Endodermal cell (in vitro differentiated cells): ENCODE measurements around the gene SNX13. TPM values are rescaled to one million over a fixed set of nuclear protein-coding genes. Genes with fewer than 3 reads are reported as not detected.

Source experiments
- DNase-seq: peaks from one replicate; pipeline ENCODE4 v3.0.0-alpha.2; 2017
- H3K27ac ChIP-seq: 2 replicates; pipeline ENCODE4 v1.5.1; 2013; ENCODE audit warnings: mild to moderate bottlenecking, low read depth, low read length, moderate library complexity
- H3K27me3 ChIP-seq: 2 replicates; pipeline ENCODE4 v1.6.1; 2013; ENCODE audit warnings: mild to moderate bottlenecking, low read length, moderate library complexity; ENCODE audit not compliant: insufficient read depth, control insufficient read depth, poor library complexity, severe bottlenecking
- H3K36me3 ChIP-seq: 2 replicates; pipeline ENCODE4 v1.7.0; 2013; ENCODE audit warnings: mild to moderate bottlenecking, low read length, moderate library complexity; ENCODE audit not compliant: control insufficient read depth, insufficient read depth
- H3K4me1 ChIP-seq: one replicate; pipeline ENCODE4 v1.7.0; 2013; ENCODE audit warnings: low read length; ENCODE audit not compliant: control insufficient read depth, insufficient read depth
- H3K4me3 ChIP-seq: 2 replicates; pipeline ENCODE4 v1.5.1; 2013; ENCODE audit warnings: mild to moderate bottlenecking, low read length, moderate library complexity
- H3K9ac ChIP-seq: 2 replicates; pipeline ENCODE4 v1.6.1; 2013; ENCODE audit warnings: mild to moderate bottlenecking, low read length, moderate library complexity; ENCODE audit not compliant: poor library complexity, severe bottlenecking; ENCODE audit errors: extremely low read depth
- H3K9me3 ChIP-seq: 2 replicates; pipeline ENCODE4 v1.6.1; 2013; ENCODE audit warnings: mild to moderate bottlenecking, low read length, moderate library complexity; ENCODE audit not compliant: control insufficient read depth
- H3K27ac Mint-ChIP-seq: 2 replicates; pipeline ENCODE4 v1.8.0; 2020; ENCODE audit warnings: mixed read lengths
- H3K27me3 Mint-ChIP-seq: 2 replicates; pipeline ENCODE4 v1.8.0; 2021; ENCODE audit warnings: mild to moderate bottlenecking, mixed read lengths; ENCODE audit not compliant: insufficient read depth
- H3K36me3 Mint-ChIP-seq: 2 replicates; pipeline ENCODE4 v1.8.0; 2020; ENCODE audit warnings: low read depth, mixed read lengths
- H3K4me1 Mint-ChIP-seq: 2 replicates; pipeline ENCODE4 v1.8.0; 2020; ENCODE audit warnings: mixed read lengths
- H3K4me3 Mint-ChIP-seq: 2 replicates; pipeline ENCODE4 v1.8.0; 2020; ENCODE audit warnings: mild to moderate bottlenecking, moderate library complexity, mixed read lengths
- H3K9me3 Mint-ChIP-seq: 2 replicates; pipeline ENCODE4 v1.8.0; 2020; ENCODE audit warnings: mild to moderate bottlenecking, mixed read lengths
- WGBS, 2 experiments: methylation state at CpG; one replicate each; pipeline versions ENCODE4 v1.1.5 to v1.1.7; 2013; ENCODE audit warnings: missing lambda C conversion rate in 2 of 2, mixed read lengths in 1 of 2; ENCODE audit not compliant: insufficient coverage in 1 of 2, insufficient read length in 1 of 2; 5-methylcytosine and 5-hydroxymethylcytosine counted together
- total RNA-seq, 2 donors: library from RNA; stranded (reverse); fragmentation: NEBNext Ultra II Directional in 1 of 2; extraction: Animal tissue kit (Norgen Biotek cat#: 25700) in 1 of 2; gene quantifications; 2 replicates in 1 of 2; 3 replicates in 1 of 2; pipeline ENCODE4 v1.2.1, GENCODE V29; 2021
- TF ChIP-seq, protein P1 (sequence below): fragments of 200-600 bp; sonication (generic); conservative IDR thresholded peaks from 2 replicates; pipeline ENCODE4 v1.5.0; 2021; ENCODE audit warnings: antibody characterized with exemption, mild to moderate bottlenecking

SNX13 gene
- total RNA-seq, 2 donors from 2014 or later: 32.8 to 38.8 TPM

DNA sequence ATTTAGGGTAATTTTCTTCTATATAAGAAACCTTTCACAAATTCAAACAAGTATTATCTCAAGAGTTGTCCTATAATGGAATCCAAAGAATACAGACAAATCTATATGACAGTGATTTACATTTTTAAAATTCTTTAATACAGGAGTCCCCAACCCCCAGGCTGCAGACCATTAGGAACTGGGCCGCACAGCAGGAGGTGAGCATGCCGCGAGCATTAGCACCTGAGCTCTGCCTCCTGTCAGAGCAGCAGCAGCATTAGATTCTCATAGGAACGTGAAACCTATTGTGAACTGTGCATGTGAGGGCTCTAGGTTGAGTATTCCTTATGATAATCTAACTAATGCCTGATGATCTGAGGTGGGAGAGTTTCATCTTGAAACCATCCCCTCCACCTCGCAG is 37.7 kb downstream of the SNX13 start:
- no peak overlapping the region for H3K27ac Mint-ChIP-seq
- no peaks in the 10 kb centered on the region for H3K36me3 ChIP-seq
- H3K9me3 Mint-ChIP-seq: no peaks in the 10 kb centered on the region
- no peaks in the 10 kb centered on the region for H3K27me3 ChIP-seq
- TF ChIP-seq, protein P1, sequence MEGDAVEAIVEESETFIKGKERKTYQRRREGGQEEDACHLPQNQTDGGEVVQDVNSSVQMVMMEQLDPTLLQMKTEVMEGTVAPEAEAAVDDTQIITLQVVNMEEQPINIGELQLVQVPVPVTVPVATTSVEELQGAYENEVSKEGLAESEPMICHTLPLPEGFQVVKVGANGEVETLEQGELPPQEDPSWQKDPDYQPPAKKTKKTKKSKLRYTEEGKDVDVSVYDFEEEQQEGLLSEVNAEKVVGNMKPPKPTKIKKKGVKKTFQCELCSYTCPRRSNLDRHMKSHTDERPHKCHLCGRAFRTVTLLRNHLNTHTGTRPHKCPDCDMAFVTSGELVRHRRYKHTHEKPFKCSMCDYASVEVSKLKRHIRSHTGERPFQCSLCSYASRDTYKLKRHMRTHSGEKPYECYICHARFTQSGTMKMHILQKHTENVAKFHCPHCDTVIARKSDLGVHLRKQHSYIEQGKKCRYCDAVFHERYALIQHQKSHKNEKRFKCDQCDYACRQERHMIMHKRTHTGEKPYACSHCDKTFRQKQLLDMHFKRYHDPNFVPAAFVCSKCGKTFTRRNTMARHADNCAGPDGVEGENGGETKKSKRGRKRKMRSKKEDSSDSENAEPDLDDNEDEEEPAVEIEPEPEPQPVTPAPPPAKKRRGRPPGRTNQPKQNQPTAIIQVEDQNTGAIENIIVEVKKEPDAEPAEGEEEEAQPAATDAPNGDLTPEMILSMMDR: no peak
- DNase-seq: peak; percentile 85
- no peak overlapping the region for H3K4me3 ChIP-seq
- no peaks in the 10 kb centered on the region for H3K27me3 Mint-ChIP-seq
- no peak overlapping the region for H3K4me3 Mint-ChIP-seq
- peaks cover 30% of the 10 kb centered on the region for H3K4me1 Mint-ChIP-seq
- H3K4me1 ChIP-seq: peaks cover 7% of the 10 kb centered on the region
- H3K36me3 Mint-ChIP-seq: no peaks in the 10 kb centered on the region
- no peaks in the 10 kb centered on the region for H3K9me3 ChIP-seq
- no peak overlapping the region for H3K27ac ChIP-seq
- WGBS, 2 experiments: 31 to 63% methylated on average over 3 to 5 of the region's 5 CpGs
- H3K9ac ChIP-seq: no peak overlapping the region

DNA sequence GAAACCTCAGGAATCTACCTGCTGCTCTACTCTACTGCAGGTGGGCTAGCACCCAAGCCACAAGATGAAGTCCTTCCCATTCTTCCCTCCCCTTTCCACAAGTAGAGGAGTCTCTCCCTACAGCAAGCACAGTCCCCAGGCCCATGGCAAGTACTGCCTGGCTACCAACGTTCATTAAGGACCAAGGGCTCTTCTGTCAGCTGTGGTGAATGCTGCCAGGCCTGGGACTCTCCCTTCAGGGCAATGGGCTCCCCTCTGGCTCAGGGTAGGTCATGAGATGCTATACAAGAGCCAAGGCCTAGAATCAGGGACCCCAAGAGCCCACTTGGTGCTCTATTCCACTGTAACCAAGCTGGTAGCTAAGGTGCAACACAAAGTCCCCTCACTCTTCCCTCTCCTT is 39.8 kb downstream of the SNX13 start:
- Histone ChIP-seq H3K9ac (no peak overlapping the region), H3K4me1 (peaks cover 7% of the 10 kb centered on the region), H3K36me3 (no peaks in the 10 kb centered on the region), H3K27me3 (no peaks in the 10 kb centered on the region), H3K4me3 (no peak overlapping the region), H3K27ac (no peak overlapping the region), H3K9me3 (no peaks in the 10 kb centered on the region)
- no peaks in the 10 kb centered on the region for H3K36me3 Mint-ChIP-seq
- no peaks in the 10 kb centered on the region for H3K27me3 Mint-ChIP-seq
- TF ChIP-seq, protein P1: no peak
- H3K27ac Mint-ChIP-seq: no peak overlapping the region
- H3K4me1 Mint-ChIP-seq: peaks cover 27% of the 10 kb centered on the region
- no peaks in the 10 kb centered on the region for H3K9me3 Mint-ChIP-seq
- WGBS, 2 experiments: 88% methylated on average over 1 of the region's 1 CpG; no CpG with 5 or more reads in 1 of the 2 experiments
- H3K4me3 Mint-ChIP-seq: no peak overlapping the region
- no peak for DNase-seq

DNA sequence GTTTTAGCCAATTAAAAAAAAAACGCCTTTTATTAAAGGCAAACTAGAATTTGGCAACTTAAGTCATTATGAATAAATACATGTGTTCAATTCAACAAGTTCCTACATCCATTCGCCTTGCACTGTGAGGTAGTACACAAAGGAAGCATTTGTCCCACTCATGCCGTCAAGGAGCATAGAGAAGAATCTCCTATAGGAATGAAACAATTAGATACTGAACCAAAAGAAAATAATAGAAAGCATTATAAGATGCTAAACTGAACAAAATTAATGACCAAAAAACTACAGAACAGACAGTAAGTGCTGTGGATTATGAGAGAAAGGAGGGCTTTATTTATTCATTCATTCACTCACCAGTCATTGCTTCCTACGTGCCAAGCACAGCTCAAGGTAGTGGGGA is 42.2 kb downstream of the SNX13 start:
- no peak overlapping the region for H3K27ac Mint-ChIP-seq
- Histone ChIP-seq H3K9ac (no peak overlapping the region), H3K4me1 (peaks cover 4% of the 10 kb centered on the region), H3K27ac (no peak overlapping the region), H3K36me3 (no peaks in the 10 kb centered on the region), H3K4me3 (no peak overlapping the region), H3K9me3 (no peaks in the 10 kb centered on the region), H3K27me3 (no peaks in the 10 kb centered on the region)
- H3K4me3 Mint-ChIP-seq: no peak overlapping the region
- H3K4me1 Mint-ChIP-seq: peaks cover 13% of the 10 kb centered on the region
- H3K9me3 Mint-ChIP-seq: no peaks in the 10 kb centered on the region
- TF ChIP-seq, protein P1: no peak
- H3K27me3 Mint-ChIP-seq: no peaks in the 10 kb centered on the region
- H3K36me3 Mint-ChIP-seq: no peaks in the 10 kb centered on the region
- no peak for DNase-seq
- 75% methylated on average over 3 of the region's 4 CpGs; no CpG with 5 or more reads in 1 of the 2 experiments for WGBS, 2 experiments
